Ovary (tissue), 3 donors: ENCODE results near the gene NOC4L.
A peak's percentile ranks its signal among the peaks of the same experiment; 100 is the strongest.

ENCODE experiments used
- CTCF ChIP-seq, 3 donors: fragments of 450-650 bp in 2 of 3; fragments of 200-600 bp in 1 of 3; IDR thresholded peaks; one replicate each; pipeline versions ENCODE4 v1.5.1 to v1.8.0; 2016 to 2022; ENCODE audit warnings: antibody characterized with exemption in 3 of 3, mild to moderate bottlenecking in 1 of 3
- POLR2A ChIP-seq: fragments of 450-650 bp; IDR thresholded peaks from one replicate; pipeline ENCODE4 v1.6.1; 2017; ENCODE audit warnings: antibody characterized with exemption, mild to moderate bottlenecking, moderate library complexity
- donor health status: DM: no; HTN: no; CAD: no.

- TF ChIP-seq CTCF (IDR thresholded peaks at IDR 0.05): peak in 2 of 3 donors; percentile 33 to 56
- TF ChIP-seq POLR2A: peak; percentile 54
Measured at GRCh38 chr12:132144115-132144809, at the start of gene NOC4L, which contains the start of gene DDX51.
